HFFc6 (cell line): ENCODE measurements around the gene LZTFL1. TPM values are rescaled to one million over a fixed set of nuclear protein-coding genes. Genes with fewer than 3 reads are reported as not detected.

Experiments
- DNase-seq: peaks from one replicate; pipeline ENCODE4 v3.0.0-alpha.2; 2018
- H3K27ac Mint-ChIP-seq: 2 replicates; pipeline ENCODE4 v1.8.0; 2020; ENCODE audit warnings: mild to moderate bottlenecking, mixed read lengths
- H3K27me3 Mint-ChIP-seq: 2 replicates; pipeline ENCODE4 v1.8.0; 2021; ENCODE audit warnings: mild to moderate bottlenecking, moderate library complexity, mixed read lengths; ENCODE audit not compliant: insufficient read depth
- H3K36me3 Mint-ChIP-seq: 2 replicates; pipeline ENCODE4 v1.8.0; 2021; ENCODE audit warnings: low read depth, mixed read lengths
- H3K4me1 Mint-ChIP-seq: 2 replicates; pipeline ENCODE4 v1.8.0; 2020; ENCODE audit warnings: low read depth, mixed read lengths
- H3K4me3 Mint-ChIP-seq: 2 replicates; pipeline ENCODE4 v1.8.0; 2020; ENCODE audit warnings: mild to moderate bottlenecking, moderate library complexity, mixed read lengths
- H3K9me3 Mint-ChIP-seq: 2 replicates; pipeline ENCODE4 v1.8.0; 2020; ENCODE audit warnings: mild to moderate bottlenecking, mixed read lengths
- CTCF ChIP-seq: fragments of 200-600 bp; sonication (generic); IDR thresholded peaks from 2 replicates; pipeline ENCODE4 v1.5.0; 2021; ENCODE audit warnings: antibody characterized with exemption, mild to moderate bottlenecking
- total RNA-seq, 6 experiments: library from RNA; stranded (reverse); fragmentation: NEBNext Ultra II Directional; extraction: Animal tissue kit (Norgen Biotek cat#: 25700); gene quantifications; 2 replicates in 1 of 6; 3 replicates in 5 of 6; pipeline ENCODE4 v1.2.3, GENCODE V29; 2021

Gene LZTFL1
- total RNA-seq, 6 experiments from 2014 or later = 13.0 to 20.0 (median 15.8) TPM

- no peak overlapping the region for H3K4me3 Mint-ChIP-seq
- no peak for DNase-seq
- H3K36me3 Mint-ChIP-seq = no peaks in the 10 kb centered on the region
- no peaks in the 10 kb centered on the region for H3K9me3 Mint-ChIP-seq
- no peaks in the 10 kb centered on the region for H3K4me1 Mint-ChIP-seq
- peaks cover 39% of the 10 kb centered on the region for H3K27me3 Mint-ChIP-seq
- no peak overlapping the region for H3K27ac Mint-ChIP-seq
- no peak for TF ChIP-seq CTCF
These were observed 32.9 kb upstream of the LZTFL1 start for GRCh38 chr3:45874677-45875346.

- H3K9me3 Mint-ChIP-seq = no peaks in the 10 kb centered on the region
- no peak overlapping the region for H3K27ac Mint-ChIP-seq
- TF ChIP-seq CTCF = no peak
- DNase-seq = no peak
- H3K4me1 Mint-ChIP-seq = no peaks in the 10 kb centered on the region
- no peak overlapping the region for H3K4me3 Mint-ChIP-seq
- peaks cover 40% of the 10 kb centered on the region for H3K27me3 Mint-ChIP-seq
- no peaks in the 10 kb centered on the region for H3K36me3 Mint-ChIP-seq
These were observed 31.7 kb upstream of the LZTFL1 start for GRCh38 chr3:45873638-45874037.

GRCh38 chr3:45873036-45873435 is 31.1 kb upstream of the LZTFL1 start:
- H3K9me3 Mint-ChIP-seq = no peaks in the 10 kb centered on the region
- no peaks in the 10 kb centered on the region for H3K4me1 Mint-ChIP-seq
- TF ChIP-seq CTCF = no peak
- H3K27me3 Mint-ChIP-seq = peaks cover 40% of the 10 kb centered on the region
- H3K36me3 Mint-ChIP-seq = no peaks in the 10 kb centered on the region
- H3K27ac Mint-ChIP-seq = no peak overlapping the region
- DNase-seq = no peak
- H3K4me3 Mint-ChIP-seq = no peak overlapping the region

GRCh38 chr3:45872569-45872968 is 30.6 kb upstream of the LZTFL1 start:
- Mint-ChIP-seq H3K9me3 (no peaks in the 10 kb centered on the region), H3K27me3 (peaks cover 40% of the 10 kb centered on the region), H3K4me1 (no peaks in the 10 kb centered on the region), H3K36me3 (no peaks in the 10 kb centered on the region), H3K4me3 (no peak overlapping the region), H3K27ac (no peak overlapping the region)
- no peak for TF ChIP-seq CTCF
- no peak for DNase-seq

- DNase-seq = no peak
- H3K4me1 Mint-ChIP-seq = no peaks in the 10 kb centered on the region
- no peak overlapping the region for H3K27ac Mint-ChIP-seq
- H3K27me3 Mint-ChIP-seq = peaks cover 40% of the 10 kb centered on the region
- H3K36me3 Mint-ChIP-seq = no peaks in the 10 kb centered on the region
- no peak overlapping the region for H3K4me3 Mint-ChIP-seq
- no peaks in the 10 kb centered on the region for H3K9me3 Mint-ChIP-seq
- no peak for TF ChIP-seq CTCF
These were observed 29.9 kb upstream of the LZTFL1 start for GRCh38 chr3:45871780-45872179.

GRCh38 chr3:45870099-45870498 is 28.2 kb upstream of the LZTFL1 start:
- DNase-seq = no peak
- Mint-ChIP-seq H3K27ac (no peak overlapping the region), H3K4me3 (no peak overlapping the region), H3K36me3 (no peaks in the 10 kb centered on the region), H3K4me1 (no peaks in the 10 kb centered on the region), H3K27me3 (peaks cover 35% of the 10 kb centered on the region), H3K9me3 (no peaks in the 10 kb centered on the region)
- TF ChIP-seq CTCF = no peak
